ENCODE results near the gene ZBTB48. TPM values are rescaled to one million over a fixed set of nuclear protein-coding genes. Genes with fewer than 3 reads are reported as not detected.

ZBTB48 gene
- polyA plus RNA-seq, 1 of the 3 experiments (the other 2 are of a cell fraction) = 31.2 TPM

DNA sequence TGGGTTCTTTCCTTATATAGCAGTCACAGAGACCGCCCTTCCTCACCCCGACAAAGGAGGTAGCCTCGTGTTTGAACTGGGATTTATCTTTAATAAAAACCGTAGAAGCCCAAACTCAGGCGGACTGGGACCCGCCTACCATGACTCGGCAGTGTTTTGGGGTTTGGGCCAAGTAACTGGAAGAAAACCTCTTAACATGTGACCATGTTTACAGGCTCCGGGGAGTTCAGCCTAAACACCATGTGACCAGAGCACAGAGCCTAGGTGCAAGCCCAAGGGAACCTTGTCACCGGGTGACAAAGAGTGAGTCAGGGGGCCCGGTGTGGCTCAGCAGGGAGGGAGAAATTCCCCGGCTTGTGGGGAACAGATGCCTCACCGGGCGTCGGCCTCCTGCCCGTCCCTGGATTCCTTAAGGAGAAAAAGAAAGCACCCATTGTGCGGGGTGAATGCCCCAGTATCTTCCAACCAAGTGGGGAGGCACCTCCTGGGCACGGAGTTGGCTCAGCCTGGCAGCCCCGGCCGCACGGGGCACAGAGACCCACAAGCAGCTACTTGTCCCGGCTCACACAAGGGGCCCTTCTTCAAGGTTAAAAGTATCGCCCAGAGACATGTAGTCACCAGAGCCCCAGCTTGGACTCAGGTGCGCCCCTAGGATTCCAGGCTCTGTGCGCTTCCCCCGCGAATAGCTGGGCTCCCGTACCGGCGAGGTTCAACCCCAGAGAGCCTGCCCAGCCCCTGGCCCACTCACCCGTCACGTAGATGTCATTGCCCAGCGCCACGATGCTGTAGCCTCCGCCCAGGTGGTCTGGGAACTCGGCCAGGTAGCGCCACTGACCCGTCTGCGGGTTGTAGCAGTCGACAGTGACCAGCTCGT, 21.5 kb downstream of the ZBTB48 start:
- H3K36me3 ChIP-seq (replicated peaks in 1 of 2; ENCODE audit: control insufficient read depth in 1 of 2, insufficient read depth in 2 of 2, low read length in 1 of 2) = peaks cover 1 to 19% of the 10 kb centered on the region in 2 experiments
- peak overlapping the region; percentile 73 to 76 for H3K4me3 ChIP-seq (ENCODE audit: low read depth in 2 of 2, low read length in 1 of 2)
- no peaks in the 10 kb centered on the region for H3K9me2 ChIP-seq
- CTCF ChIA-PET = interaction anchor here (0.6 to 4.0 kb wide), 11 partner anchors 16 to 355 kb away, joined by 3 to 19 read pairs (median 3); partner anchors contain the start of genes NOL9 and TAS1R1
- peak overlapping the region; percentile 13 to 70; a peak in 3 of 4 replicates for H3K27ac ChIP-seq (ENCODE audit: low read depth in 2 of 2, low read length in 1 of 2)
- H2AFZ ChIP-seq (ENCODE audit: low read depth) = peak overlapping the region; percentile 29
- H3K4me1 ChIP-seq (ENCODE audit: control insufficient read depth in 1 of 2, insufficient read depth in 2 of 2, low read depth in 1 of 2, low read length in 1 of 2) = peaks cover 10 to 26% of the 10 kb centered on the region in 2 experiments; a peak in 2 of 4 replicates
- DNase-seq = peak; percentile 63
- H3K27me3 ChIP-seq (ENCODE audit: insufficient read depth) = no peaks in the 10 kb centered on the region
- peaks cover 54% of the 10 kb centered on the region for H3K79me2 ChIP-seq (ENCODE audit: insufficient read depth)
- H3F3A ChIP-seq (replicated peaks; ENCODE audit: insufficient read depth) = peaks cover 14% of the 10 kb centered on the region
- no peaks in the 10 kb centered on the region for H3K9me3 ChIP-seq
- POLR2A ChIA-PET = interaction anchor here (1.2 to 1.5 kb wide), 2 partner anchors 22 to 47 kb away, joined by 4 to 6 read pairs; partner anchors contain the start of genes NOL9, TAS1R1 and ZBTB48
- peak overlapping the region; percentile 97 for H3K4me2 ChIP-seq
- 9% methylated on average over 14 of the region's 40 CpGs for WGBS (ENCODE audit: low lambda C conversion rate)
- H3K9ac ChIP-seq = peak overlapping the region; percentile 80
- peaks cover 21% of the 10 kb centered on the region; the same call in 1 of the 2 replicates for H4K20me1 ChIP-seq (ENCODE audit: insufficient read depth)
- TF ChIP-seq NRF1 (IDR thresholded peaks at IDR 0.05; ENCODE audit: low read depth, low read length) = no peak
- 0 out of 2 replicates have a peak, but pooled peaks have one; percentile 28 for TF ChIP-seq NFIC (IDR thresholded peaks at IDR 0.05; ENCODE audit: borderline replicate concordance)
- TF ChIP-seq, protein P1, sequence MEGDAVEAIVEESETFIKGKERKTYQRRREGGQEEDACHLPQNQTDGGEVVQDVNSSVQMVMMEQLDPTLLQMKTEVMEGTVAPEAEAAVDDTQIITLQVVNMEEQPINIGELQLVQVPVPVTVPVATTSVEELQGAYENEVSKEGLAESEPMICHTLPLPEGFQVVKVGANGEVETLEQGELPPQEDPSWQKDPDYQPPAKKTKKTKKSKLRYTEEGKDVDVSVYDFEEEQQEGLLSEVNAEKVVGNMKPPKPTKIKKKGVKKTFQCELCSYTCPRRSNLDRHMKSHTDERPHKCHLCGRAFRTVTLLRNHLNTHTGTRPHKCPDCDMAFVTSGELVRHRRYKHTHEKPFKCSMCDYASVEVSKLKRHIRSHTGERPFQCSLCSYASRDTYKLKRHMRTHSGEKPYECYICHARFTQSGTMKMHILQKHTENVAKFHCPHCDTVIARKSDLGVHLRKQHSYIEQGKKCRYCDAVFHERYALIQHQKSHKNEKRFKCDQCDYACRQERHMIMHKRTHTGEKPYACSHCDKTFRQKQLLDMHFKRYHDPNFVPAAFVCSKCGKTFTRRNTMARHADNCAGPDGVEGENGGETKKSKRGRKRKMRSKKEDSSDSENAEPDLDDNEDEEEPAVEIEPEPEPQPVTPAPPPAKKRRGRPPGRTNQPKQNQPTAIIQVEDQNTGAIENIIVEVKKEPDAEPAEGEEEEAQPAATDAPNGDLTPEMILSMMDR (IDR thresholded peaks at IDR 0.05) = no peak
- no peak for TF ChIP-seq FOXM1 (IDR thresholded peaks at IDR 0.05; ENCODE audit: low read depth)
- TF ChIP-seq USF2 (IDR thresholded peaks at IDR 0.05; ENCODE audit: borderline replicate concordance, low read depth, low read length) = peak; percentile 36; the same call in 1 of the 2 replicates
- TF ChIP-seq MEF2A (IDR thresholded peaks at IDR 0.05; ENCODE audit: borderline replicate concordance, low read depth) = no peak
- TF ChIP-seq, protein P2, sequence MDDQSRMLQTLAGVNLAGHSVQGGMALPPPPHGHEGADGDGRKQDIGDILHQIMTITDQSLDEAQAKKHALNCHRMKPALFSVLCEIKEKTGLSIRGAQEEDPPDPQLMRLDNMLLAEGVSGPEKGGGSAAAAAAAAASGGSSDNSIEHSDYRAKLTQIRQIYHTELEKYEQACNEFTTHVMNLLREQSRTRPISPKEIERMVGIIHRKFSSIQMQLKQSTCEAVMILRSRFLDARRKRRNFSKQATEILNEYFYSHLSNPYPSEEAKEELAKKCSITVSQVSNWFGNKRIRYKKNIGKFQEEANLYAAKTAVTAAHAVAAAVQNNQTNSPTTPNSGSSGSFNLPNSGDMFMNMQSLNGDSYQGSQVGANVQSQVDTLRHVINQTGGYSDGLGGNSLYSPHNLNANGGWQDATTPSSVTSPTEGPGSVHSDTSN (IDR thresholded peaks at IDR 0.05) = no peak
- no peak for TF ChIP-seq FOXJ3 (CRISPR knock-in tag; IDR thresholded peaks at IDR 0.05)
- TF ChIP-seq TAF1 (IDR thresholded peaks at IDR 0.05; ENCODE audit: borderline replicate concordance, low read depth, low read length) = peak; percentile 15; the same call in 1 of the 2 replicates
- peak; percentile 31; the same call in 1 of the 2 replicates for TF ChIP-seq TCF12 (IDR thresholded peaks at IDR 0.05)
- no peak for TF ChIP-seq RCOR1 (IDR thresholded peaks at IDR 0.05; ENCODE audit: low read length)
- no peak for TF ChIP-seq SMC3 (IDR thresholded peaks at IDR 0.05; ENCODE audit: low read depth, low read length)
- no peak for TF ChIP-seq CHD2 (IDR thresholded peaks at IDR 0.05; ENCODE audit: low read length, partially characterized antibody)
- no peak; the same call in 1 of the 2 replicates for TF ChIP-seq MXI1 (IDR thresholded peaks at IDR 0.05; ENCODE audit: low read depth, low read length)
- no peak for TF ChIP-seq ELF1 (IDR thresholded peaks at IDR 0.05)
- TF ChIP-seq ZBTB33 (IDR thresholded peaks at IDR 0.05; ENCODE audit: borderline replicate concordance, low read depth) = no peak
- TF ChIP-seq SIN3A (IDR thresholded peaks at IDR 0.05; ENCODE audit: borderline replicate concordance, low read depth, low read length) = peak; percentile 82; the same call in 1 of the 2 replicates
- no peak for TF ChIP-seq GATA2 (CRISPR knock-in tag; IDR thresholded peaks at IDR 0.05)
- TF ChIP-seq POLR2AphosphoS5 (IDR thresholded peaks at IDR 0.05; ENCODE audit: low read depth, low read length) = no peak
- no peak for TF ChIP-seq IRF3 (IDR thresholded peaks at IDR 0.05; ENCODE audit: low read depth, low read length)
- TF ChIP-seq, protein P3, sequence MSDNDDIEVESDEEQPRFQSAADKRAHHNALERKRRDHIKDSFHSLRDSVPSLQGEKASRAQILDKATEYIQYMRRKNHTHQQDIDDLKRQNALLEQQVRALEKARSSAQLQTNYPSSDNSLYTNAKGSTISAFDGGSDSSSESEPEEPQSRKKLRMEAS (IDR thresholded peaks at IDR 0.05; ENCODE audit: low read depth) = peak; percentile 90
- TF ChIP-seq RFX5 (IDR thresholded peaks at IDR 0.05; ENCODE audit: low read length) = no peak
- TF ChIP-seq YY1 (IDR thresholded peaks at IDR 0.05; ENCODE audit: low read depth) = no peak
- TF ChIP-seq TEAD4 (IDR thresholded peaks at IDR 0.05; ENCODE audit: borderline replicate concordance, insufficient read depth) = 0 out of 2 replicates have a peak, but pooled peaks have one; percentile 25
- no peak for TF ChIP-seq GABPA (IDR thresholded peaks at IDR 0.05; ENCODE audit: low read depth)
- no peak for TF ChIP-seq JUND (IDR thresholded peaks at IDR 0.05)

All from SK-N-SH (cell line).